ENCODE results near the gene CD48.

GRCh38 chr1:160741092-160741501, 29.5 kb upstream of the CD48 start:
- TF ChIP-seq MXI1 (IDR thresholded peaks at IDR 0.05; ENCODE audit: borderline replicate concordance, low read depth, low read length): no peak
- no peak for TF ChIP-seq CTCF (conservative IDR thresholded peaks at IDR 0.05; ENCODE audit: low read depth, low read length)
- TF ChIP-seq POLR2A (IDR thresholded peaks at IDR 0.05; ENCODE audit: low read depth, low read length): no peak
- TF ChIP-seq RAD21 (IDR thresholded peaks at IDR 0.05; ENCODE audit: low read length): no peak
- no peak for TF ChIP-seq RFX5 (IDR thresholded peaks at IDR 0.05; ENCODE audit: low read depth, low read length)
- no peak for TF ChIP-seq ELK1 (IDR thresholded peaks at IDR 0.05; ENCODE audit: borderline replicate concordance, low read depth, low read length)
- TF ChIP-seq RCOR1 (IDR thresholded peaks at IDR 0.05; ENCODE audit: insufficient replicate concordance, low read length): no peak
- no peak for TF ChIP-seq MAFK (IDR thresholded peaks at IDR 0.05; ENCODE audit: low read depth, low read length)
